ENCODE results near the gene ACER2.

The ACER2 gene

DNA sequence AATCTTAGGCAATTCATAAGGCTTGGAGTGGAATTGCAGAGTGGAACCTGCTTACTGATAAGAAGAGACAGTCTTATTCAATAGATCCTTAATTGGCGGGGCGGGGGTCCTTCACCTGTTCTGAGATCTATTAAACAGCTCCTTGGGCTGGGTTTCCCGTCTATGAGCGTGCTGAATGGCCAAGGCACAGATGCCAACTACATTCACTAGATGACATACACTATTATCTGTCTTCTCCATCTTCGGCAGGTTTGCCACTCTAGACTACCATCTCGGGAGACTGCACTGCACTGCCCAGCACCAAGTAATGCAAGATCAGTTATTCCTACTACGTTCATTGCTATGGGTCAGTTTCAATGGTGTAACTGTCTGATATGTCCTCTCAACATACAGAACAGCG lies 81.5 kb downstream of the ACER2 start:
- DNase-seq: no peak

DNA sequence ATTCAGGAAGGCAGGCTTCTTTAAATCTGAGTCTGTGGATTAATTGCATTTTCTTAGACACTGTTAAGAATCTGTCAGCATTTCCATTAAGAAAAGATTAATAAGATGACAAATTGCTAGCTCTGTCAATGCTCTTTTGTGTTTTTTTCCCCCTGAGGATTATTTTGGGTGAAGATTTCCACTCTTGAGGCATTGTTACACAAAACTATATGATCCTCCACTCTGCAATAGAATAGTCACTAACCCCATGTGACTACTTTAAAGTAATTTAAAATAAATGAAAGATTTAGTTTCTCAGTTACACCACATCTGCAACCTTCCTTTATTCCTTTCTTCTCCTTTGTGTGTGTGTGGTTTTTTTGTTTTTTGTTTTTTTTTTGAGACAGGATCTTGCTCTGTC lies 82.0 kb downstream of the ACER2 start:
- DNase-seq: no peak

DNA sequence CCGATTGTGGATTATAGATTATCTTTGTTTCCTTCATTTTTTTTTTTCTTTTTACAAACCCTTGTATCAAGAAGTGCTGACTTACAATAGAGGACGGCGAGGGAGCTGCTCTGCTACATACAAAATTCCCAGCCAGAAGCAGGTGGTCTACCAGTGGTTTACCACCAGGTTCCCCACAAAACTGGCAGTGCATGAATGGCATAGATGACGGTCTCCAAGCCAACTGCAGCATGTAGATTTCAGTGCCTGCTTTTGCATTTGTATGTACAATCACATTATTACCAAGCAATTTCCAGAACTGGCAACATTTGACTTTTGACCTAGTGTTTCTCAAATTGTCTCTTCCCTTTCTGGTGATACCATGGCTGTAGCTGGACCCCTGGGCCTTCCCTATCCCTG lies 84.0 kb downstream of the ACER2 start:
- no peak for DNase-seq

DNA sequence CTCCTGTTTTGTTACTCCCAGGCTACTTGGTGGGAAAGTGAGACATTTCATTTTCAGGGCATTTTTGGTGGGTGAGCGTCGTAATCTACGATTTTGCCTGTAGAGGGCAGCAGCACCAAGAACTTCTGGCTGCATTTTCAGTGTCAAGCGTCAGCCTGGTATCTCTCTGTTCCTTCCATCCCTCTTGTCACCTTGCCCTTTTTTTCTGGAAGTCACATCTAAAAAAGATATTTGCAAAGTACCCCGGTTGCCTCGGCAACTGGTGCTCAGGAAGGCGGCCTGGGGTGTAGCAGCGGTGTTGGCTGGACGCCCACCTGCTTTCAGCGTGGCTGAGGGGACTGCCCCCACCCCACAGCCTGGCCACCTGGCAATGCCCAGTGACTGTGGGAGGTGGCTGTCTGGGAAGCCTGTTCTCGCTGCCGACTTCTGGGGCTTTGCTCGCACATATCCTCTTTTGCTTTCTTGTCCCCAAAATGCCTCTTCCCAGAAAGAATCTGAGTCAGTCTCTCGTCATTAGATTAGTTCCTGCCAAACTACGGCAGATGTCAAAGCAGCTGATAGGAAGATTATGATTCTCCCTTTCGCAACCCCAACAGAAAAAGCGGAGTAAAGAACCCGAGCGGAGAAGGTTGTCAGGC lies 84.5 kb downstream of the ACER2 start:
- DNase-seq: peak; percentile 4 to 54

DNA sequence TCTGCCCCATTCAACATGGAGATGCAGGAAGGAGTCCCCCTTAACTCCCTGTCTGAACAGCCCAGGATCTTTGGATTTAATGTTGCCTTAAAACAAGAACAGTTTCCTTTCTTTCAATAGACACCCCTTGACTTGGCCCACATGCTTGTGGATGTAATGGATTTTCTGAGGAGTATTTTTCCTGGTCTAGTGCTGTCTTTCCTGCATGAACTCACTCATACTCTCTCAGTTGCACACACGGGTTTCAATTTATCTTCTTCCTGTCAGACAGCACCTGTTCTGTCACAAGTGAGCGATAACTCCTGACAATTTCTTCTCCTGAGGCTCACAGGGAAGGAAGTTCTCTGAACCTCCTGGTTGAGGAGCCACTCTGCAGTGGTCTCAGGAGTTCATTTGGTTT lies 85.1 kb downstream of the ACER2 start:
- DNase-seq: no peak

DNA sequence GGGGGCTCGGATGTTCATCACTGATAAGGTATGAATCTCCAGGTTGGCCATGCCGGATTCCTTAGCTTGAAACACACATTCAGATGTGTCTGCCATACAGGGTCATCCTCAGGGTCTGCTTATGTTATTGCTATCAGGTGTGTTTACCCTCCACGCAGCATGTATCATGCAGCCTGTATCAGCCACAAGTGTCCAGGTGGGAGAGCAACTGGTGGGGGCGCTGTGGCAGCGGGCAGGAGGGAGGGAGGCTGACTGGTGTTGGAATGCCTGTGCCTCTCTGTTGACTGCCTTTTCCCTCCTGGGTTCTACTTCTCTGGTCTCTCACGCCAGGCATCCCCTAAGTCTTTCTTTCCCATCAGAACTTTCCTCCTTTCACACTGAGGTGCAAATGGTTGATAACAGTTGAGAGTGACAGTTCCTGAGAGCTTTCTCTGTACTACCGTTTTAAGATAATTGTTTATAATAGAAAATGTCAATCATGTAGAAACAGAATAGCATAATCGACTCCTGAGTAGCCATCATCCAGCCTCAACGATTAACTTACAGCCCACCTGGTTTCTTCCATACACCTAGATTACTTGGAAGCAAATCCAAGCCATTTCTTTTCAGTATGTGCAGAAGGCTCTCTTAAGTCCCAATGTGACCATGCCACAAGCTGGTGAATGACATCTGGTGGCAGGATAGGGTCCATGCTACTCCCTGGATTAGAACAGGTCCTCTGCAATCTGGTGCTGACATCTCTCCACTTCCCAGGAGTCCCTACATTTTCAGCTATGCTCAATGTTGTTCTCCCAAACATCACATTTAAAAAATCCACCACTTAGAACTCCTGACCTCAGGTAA lies 86.6 kb downstream of the ACER2 start:
- no peak for DNase-seq

DNA sequence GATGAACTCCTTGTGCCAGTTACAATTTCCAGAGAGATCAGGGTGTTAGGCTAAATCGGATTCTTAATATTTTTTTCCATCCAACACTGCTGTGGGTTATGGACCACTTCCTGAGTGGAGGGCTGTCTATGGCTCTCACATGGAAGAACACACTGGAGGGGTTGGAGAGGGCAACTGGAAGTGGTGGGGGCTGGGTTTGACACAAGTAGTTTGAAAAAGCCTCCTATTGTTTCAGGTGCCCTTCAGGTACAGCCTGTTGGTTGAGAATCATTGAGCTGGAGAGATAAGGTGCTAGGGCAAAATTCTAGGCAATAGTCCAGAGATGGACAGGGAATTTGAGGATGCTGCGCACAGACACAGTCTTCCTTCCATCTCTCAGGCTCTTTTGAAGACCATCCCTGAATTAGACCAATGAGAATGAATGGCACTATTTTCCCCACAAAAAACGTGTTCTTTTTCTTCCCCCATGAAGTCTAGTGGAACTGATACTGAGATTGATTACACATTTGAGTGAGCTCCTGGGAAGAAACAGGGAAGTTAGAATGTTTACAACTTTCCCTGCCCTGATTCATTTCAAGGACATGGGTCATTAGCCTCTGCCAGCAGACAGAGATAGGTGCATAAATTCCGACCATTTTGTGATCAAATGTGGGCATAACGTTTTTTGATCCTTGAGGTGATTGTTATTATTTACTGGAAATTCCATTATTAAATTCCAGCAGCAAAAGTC lies 87.7 kb downstream of the ACER2 start:
- DNase-seq: no peak

DNA sequence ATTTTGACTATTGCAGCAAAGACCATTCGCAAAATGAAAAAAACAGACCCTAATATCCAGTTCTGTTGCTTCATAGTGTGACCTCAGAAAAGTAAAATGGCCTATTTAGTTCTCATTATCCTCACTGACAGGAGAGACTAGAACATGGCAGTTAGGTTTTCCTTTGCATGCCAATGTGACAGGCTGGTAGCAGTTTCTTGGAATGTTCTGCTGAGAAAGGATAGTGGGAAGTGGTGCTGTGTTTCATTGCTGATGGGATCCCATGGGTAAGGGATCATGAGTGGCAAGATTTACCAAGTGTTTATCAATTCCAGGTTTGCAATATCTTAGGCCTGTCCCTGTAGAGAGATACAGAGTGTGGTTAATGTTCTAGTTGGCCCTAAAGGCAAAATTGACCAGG lies 88.5 kb downstream of the ACER2 start:
- DNase-seq: no peak

DNA sequence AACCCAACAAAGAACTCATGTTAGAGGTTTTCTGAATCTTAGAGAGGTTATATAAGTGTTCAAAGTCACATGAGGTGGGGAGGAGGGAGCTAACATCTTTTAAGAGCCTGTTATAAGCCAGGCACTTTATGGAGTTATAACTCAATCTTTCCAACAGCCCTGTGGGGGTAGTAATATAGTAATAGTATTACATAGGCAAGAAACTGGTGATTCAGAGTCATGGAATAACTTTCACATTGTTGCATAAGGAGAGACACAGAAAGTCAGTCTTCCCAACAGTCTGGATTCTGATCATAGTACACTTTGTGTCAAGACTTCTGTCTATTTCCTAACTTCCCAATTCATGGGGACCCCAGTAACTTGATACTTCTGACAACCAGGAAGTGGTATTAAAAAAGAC lies 89.2 kb downstream of the ACER2 start:
- DNase-seq: no peak
